Aorta (tissue), 5 donors: ENCODE results near the gene ZNF480. TPM values are rescaled to one million over a fixed set of nuclear protein-coding genes. Genes with fewer than 3 reads are reported as not detected.
"Not testable (repeated sequence)": the region's sequence is repeated elsewhere in the genome, so short reads cannot be mapped to it uniquely, and the experiment has no call there.

ENCODE experiments used
- ATAC-seq: fragments of 200-7000 bp; cut with Tn5 transposase; one replicate; pipeline ENCODE4 v1.9.1; 2022; ENCODE audit warnings: moderate library complexity; ENCODE audit not compliant: low FRiP score
- DNase-seq, 2 donors: peaks; one replicate each; pipeline ENCODE4 v3.0.0-alpha.2; 2020
- H3K27ac ChIP-seq, 2 donors: one replicate each; pipeline ENCODE4 v1.5.1; 2013; ENCODE audit warnings: low read length in 2 of 2, mild to moderate bottlenecking in 2 of 2, moderate library complexity in 2 of 2, control low read depth in 1 of 2, inconsistent platforms in 1 of 2, low read depth in 1 of 2
- H3K27me3 ChIP-seq, 2 donors: one replicate each; pipeline ENCODE4 v1.6.1; 2013; ENCODE audit warnings: control low read depth in 1 of 2, low read length in 1 of 2, mild to moderate bottlenecking in 1 of 2, moderate library complexity in 1 of 2; ENCODE audit not compliant: insufficient read depth in 2 of 2, control insufficient read depth in 1 of 2
- H3K36me3 ChIP-seq, 2 donors: one replicate each; pipeline ENCODE4 v1.6.1; 2013; ENCODE audit warnings: control low read depth in 1 of 2, low read length in 1 of 2, mild to moderate bottlenecking in 1 of 2; ENCODE audit not compliant: insufficient read depth in 2 of 2, control insufficient read depth in 1 of 2
- H3K4me1 ChIP-seq, 2 donors: one replicate each; pipeline ENCODE4 v1.6.1; 2013; ENCODE audit warnings: low read length in 2 of 2, control low read depth in 1 of 2, mild to moderate bottlenecking in 1 of 2, moderate library complexity in 1 of 2; ENCODE audit not compliant: insufficient read depth in 2 of 2, control insufficient read depth in 1 of 2
- H3K4me3 ChIP-seq, 2 donors: one replicate each; pipeline ENCODE4 v1.5.1; 2013; ENCODE audit warnings: low read length in 2 of 2, control low read depth in 1 of 2, mild to moderate bottlenecking in 1 of 2
- H3K9me3 ChIP-seq: one replicate; pipeline ENCODE4 v1.6.1; 2013; ENCODE audit warnings: mild to moderate bottlenecking, low read length; ENCODE audit not compliant: control insufficient read depth
- WGBS, 2 donors: extraction: QIAGEN DNeasy Blood & Tissue Kit; methylation state at CpG; one replicate each; pipeline ENCODE4 v1.1.7; 2013; 5-methylcytosine and 5-hydroxymethylcytosine counted together
- intact Hi-C, 2 donors: fragments of 100-400 bp; cut with DNase I; formaldehyde crosslinking; loops; one replicate each; pipeline versions ENCODE4 v1.14.2 to v1.15.0; 2022
- polyA plus RNA-seq, 2 donors: library from polyadenylated mRNA; stranded (reverse); fragments of 200-250 nt; gene quantifications; one replicate each; pipeline ENCODE4 v1.2.3, GENCODE V29; 2013
- total RNA-seq, 2 donors: library from RNA; stranded (reverse); fragmentation: NEBNext Ultra II Directional; extraction: Animal tissue kit (Norgen Biotek cat#: 25700); gene quantifications; one replicate each; pipeline ENCODE4 v1.2.1, GENCODE V29; 2021
- donor health status: healthy with polysubstance abuse.
- donor health status: Bipolar disorder and iron deficiency.
- donor health status: DM: no; HTN: no; CAD: no.
- donor health status: DM: no; HTN: no; CAD: no.
- donor health status: DM: yes; HTN: yes; CAD: no.

ZNF480 gene
- total and polyA plus RNA-seq, 4 donors: 5.4 to 15.7 (median 8.0) TPM

GRCh38 chr19:52275988-52276387 lies 21.0 kb upstream of the ZNF480 start:
- Histone ChIP-seq H3K27me3 (no peaks in the 10 kb centered on the region), H3K9me3 (no peaks in the 10 kb centered on the region), H3K27ac (no peak overlapping the region), H3K36me3 (no peaks in the 10 kb centered on the region), H3K4me1 (no peaks in the 10 kb centered on the region), H3K4me3 (no peak overlapping the region)
- ATAC-seq: no peak
- no peak for DNase-seq
- intact Hi-C loops: no loop called here
- WGBS, 2 donors: 77 to 82% methylated on average over 5 of the region's 5 CpGs

DNA sequence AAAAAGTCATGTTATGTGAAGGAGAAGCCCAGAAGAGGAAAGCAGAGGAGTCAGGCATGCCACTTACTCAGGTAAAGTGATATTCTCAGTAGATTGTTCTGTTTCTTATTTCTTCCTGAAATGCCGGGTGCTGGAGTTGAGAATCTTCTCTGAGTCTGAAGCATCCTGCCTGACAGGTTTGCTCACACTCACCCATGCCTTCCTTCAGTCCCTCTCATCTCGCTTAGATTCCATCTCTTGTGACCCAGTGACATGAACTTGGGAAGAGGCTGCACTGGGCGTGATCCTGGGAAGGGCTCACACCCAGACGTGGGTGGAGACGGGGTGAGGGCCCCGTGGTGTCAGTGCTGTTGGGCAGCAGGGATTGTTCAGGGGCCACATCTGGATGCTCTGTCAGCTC lies 19.5 kb upstream of the ZNF480 start:
- ATAC-seq: no peak
- H3K27me3 ChIP-seq: no peaks in the 10 kb centered on the region
- DNase-seq: no peak
- no peaks in the 10 kb centered on the region for H3K4me1 ChIP-seq
- 92 to 95% methylated on average over 6 of the region's 6 CpGs for WGBS, 2 donors
- H3K9me3 ChIP-seq: no peaks in the 10 kb centered on the region
- intact Hi-C loops: no loop called here
- H3K27ac ChIP-seq: no peak overlapping the region
- no peaks in the 10 kb centered on the region for H3K36me3 ChIP-seq
- H3K4me3 ChIP-seq: no peak overlapping the region

- 85 to 89% methylated on average over 6 of the region's 6 CpGs for WGBS, 2 donors
- intact Hi-C loops: no loop called here
- ATAC-seq (no peak), DNase-seq (no peak)
- Histone ChIP-seq H3K36me3 (peaks cover 10 to 21% of the 10 kb centered on the region in 2 donors), H3K4me3 (no peak overlapping the region), H3K4me1 (no peaks in the 10 kb centered on the region), H3K27me3 (no peaks in the 10 kb centered on the region), H3K27ac (no peak overlapping the region), H3K9me3 (peaks cover 3% of the 10 kb centered on the region)
Measured at GRCh38 chr19:52286256-52286655, 10.7 kb upstream of the ZNF480 start.

GRCh38 chr19:52291781-52292180 lies 5.2 kb upstream of the ZNF480 start:
- intact Hi-C loops: no loop called here
- 82 to 89% methylated on average over 3 of the region's 3 CpGs for WGBS, 2 donors
- no peak for DNase-seq
- H3K36me3 ChIP-seq: peaks cover 3 to 7% of the 10 kb centered on the region in 2 donors
- H3K27ac ChIP-seq: no peak overlapping the region
- H3K4me1 ChIP-seq: no peaks in the 10 kb centered on the region
- no peak overlapping the region for H3K4me3 ChIP-seq
- H3K9me3 ChIP-seq: peaks cover 6% of the 10 kb centered on the region
- no peak for ATAC-seq
- no peaks in the 10 kb centered on the region for H3K27me3 ChIP-seq

DNA sequence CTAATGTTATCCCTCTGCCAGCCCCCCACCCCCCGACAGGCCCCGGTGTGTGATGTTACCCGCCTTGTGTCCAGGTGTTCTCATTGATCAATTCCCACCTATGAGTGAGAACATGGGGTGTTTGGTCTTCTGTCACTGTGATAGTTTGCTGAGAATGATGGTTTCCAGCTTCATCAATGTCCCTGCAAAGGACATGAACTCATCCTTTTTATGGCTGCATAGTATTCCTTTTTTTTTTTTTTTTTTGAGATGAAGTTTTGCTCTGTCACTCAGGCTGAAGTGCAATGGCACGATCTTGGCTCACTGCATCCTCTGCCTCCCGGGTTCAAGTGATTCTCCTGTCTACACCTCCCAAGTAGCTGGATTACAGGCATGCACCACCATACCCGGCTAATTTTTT lies 4.0 kb upstream of the ZNF480 start:
- ATAC-seq, DNase-seq, H3K4me3 ChIP-seq, H3K9me3 ChIP-seq, H3K4me1 ChIP-seq, H3K36me3 ChIP-seq, intact Hi-C loops, H3K27me3 ChIP-seq, H3K27ac ChIP-seq: not testable (repeated sequence)
- 97 to 99% methylated on average over 6 of the region's 6 CpGs for WGBS, 2 donors

DNA sequence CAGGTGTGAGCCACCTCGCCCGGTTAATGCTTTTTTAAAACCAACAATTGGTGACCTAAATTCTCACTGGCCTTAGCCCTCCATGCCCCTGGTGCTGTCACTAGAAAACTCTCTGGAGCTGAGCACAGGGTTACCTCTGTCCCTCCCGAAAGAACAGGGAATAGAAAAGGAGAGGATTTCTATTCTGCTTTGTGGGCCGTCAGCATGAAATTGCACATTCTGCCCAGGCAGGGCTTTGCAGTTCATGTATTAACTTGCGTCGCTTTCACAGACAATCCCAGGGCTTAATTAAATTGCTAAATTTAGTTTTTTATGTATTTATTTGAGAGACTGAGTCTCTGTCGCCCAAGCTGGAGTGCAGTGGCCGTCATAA lies 583 bp upstream of the ZNF480 start:
- Histone ChIP-seq H3K4me1 (no peaks in the 10 kb centered on the region), H3K36me3 (peaks cover 4 to 8% of the 10 kb centered on the region in 2 donors), H3K9me3 (peaks cover 2% of the 10 kb centered on the region), H3K4me3 (peak overlapping the region; percentile 49 to 60), H3K27ac (peak overlapping the region in 1 of 2 donors; percentile 87), H3K27me3 (no peaks in the 10 kb centered on the region)
- ATAC-seq (no peak), DNase-seq (no peak)
- intact Hi-C loops: loop anchor here in 1 of 2 donors (5.0 kb wide), 1 partner anchor 41 kb away; the partner anchor contains the start of gene ZNF610
- WGBS, 2 donors: 17% methylated on average over 8 of the region's 8 CpGs

DNA sequence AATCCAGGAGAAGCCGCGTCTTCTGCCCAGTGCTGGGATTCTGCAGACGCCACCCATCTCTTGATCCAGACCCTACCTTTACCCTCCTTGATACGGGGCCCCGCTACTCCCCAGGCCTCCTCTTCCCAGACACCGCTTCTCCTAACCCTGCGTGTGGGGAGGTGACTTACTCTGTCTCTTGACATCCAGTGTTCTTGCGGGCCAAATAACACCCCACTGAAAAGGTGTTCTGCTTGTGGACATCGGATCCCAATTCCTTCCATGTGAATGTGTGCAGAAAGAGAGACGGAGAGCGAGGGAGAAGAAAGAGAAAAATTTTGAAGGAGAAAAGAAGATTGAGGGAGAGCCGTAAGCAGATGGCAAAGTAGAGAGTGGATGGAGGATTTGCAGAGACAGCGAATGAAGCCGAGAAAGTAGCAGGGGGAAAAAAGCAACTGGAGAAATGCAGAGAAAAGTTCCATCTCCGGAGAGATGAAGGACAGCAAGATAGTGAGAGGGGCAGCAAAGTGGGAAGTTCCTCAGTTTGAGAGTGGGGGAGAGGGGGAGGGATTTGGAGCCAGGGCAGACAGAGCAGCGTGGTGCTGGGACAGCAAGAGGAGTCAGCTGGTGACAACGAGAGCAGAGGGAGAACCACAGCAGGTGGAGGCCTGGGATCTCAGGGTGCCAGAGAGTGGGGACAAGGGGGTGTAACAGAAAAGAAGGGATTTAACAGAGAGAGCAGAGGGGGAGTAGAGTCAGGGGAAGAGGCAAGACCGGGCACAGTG lies 814 bp downstream of the ZNF480 start:
- intact Hi-C loops: loop anchor here in 1 of 2 donors (5.0 kb wide), 1 partner anchor 40 kb away; the partner anchor contains the start of gene ZNF610
- ATAC-seq (no peak), DNase-seq (no peak)
- H3K9me3 ChIP-seq: no peaks in the 10 kb centered on the region
- peak overlapping the region; percentile 43 to 44 for H3K4me3 ChIP-seq
- 7 to 9% methylated on average over 18 of the region's 18 CpGs for WGBS, 2 donors
- peak overlapping the region in 1 of 2 donors; percentile 58 for H3K27ac ChIP-seq
- no peaks in the 10 kb centered on the region for H3K4me1 ChIP-seq
- H3K27me3 ChIP-seq: no peaks in the 10 kb centered on the region
- H3K36me3 ChIP-seq: peaks cover 5 to 8% of the 10 kb centered on the region in 2 donors

DNA sequence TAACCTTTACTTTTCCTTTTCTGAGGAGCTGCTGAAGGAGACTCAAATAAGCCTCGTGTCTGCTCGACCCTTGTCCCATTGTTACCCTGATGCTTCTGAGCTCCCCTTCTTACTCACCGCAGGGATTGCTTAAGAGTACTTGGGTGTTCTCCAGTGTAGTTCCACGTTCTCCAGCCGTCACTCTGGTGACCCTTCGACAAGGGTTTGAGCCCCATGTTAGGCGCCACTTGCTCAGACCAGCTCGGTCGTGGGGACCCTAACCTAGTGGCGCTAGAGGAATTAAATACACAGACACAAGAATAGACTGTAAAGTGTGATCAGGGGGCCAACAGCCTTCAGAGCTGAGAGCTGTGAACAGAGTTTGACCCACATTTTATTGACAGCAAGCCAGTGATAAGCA lies 10.3 kb downstream of the ZNF480 start:
- DNase-seq: no peak
- H3K27ac ChIP-seq: no peak overlapping the region
- H3K4me3 ChIP-seq: no peak overlapping the region
- H3K27me3 ChIP-seq: no peaks in the 10 kb centered on the region
- 97% methylated on average over 10 of the region's 10 CpGs for WGBS, 2 donors
- peaks cover 15 to 22% of the 10 kb centered on the region in 2 donors for H3K36me3 ChIP-seq
- no peaks in the 10 kb centered on the region for H3K4me1 ChIP-seq
- intact Hi-C loops: no loop called here
- ATAC-seq: no peak
- peaks cover 30% of the 10 kb centered on the region for H3K9me3 ChIP-seq

GRCh38 chr19:52322429-52322828 lies 25.5 kb downstream of the ZNF480 start:
- Histone ChIP-seq H3K27ac (no peak overlapping the region), H3K4me3 (peak overlapping the region in 1 of 2 donors; percentile 59), H3K36me3 (peaks cover 21 to 28% of the 10 kb centered on the region in 2 donors), H3K27me3 (no peaks in the 10 kb centered on the region), H3K4me1 (no peaks in the 10 kb centered on the region), H3K9me3 (peaks cover 21% of the 10 kb centered on the region)
- ATAC-seq (no peak), DNase-seq (no peak)
- intact Hi-C loops: no loop called here
- WGBS, 2 donors: 98 to 99% methylated on average over 6 of the region's 6 CpGs
